Fibroblast of the conjunctiva (primary cell): Measurements from ENCODE around the gene POMZP3.
"Not testable (repeated sequence)": the region's sequence is repeated elsewhere in the genome, so short reads cannot be mapped to it uniquely, and the experiment has no call there.

ENCODE experiments used
- DNase-seq: peaks from one replicate; pipeline ENCODE4 v3.0.0-alpha.2; 2010; ENCODE audit warnings: low read depth

The POMZP3 gene

GRCh38 chr7:76626989-76627642, at the start of gene POMZP3:
Gene POMZP3 (minus strand): TSS chr7:76627279. CDS start chr7:76626064, 1,215 bp downstream.
- not testable (repeated sequence) for DNase-seq

- DNase-seq = not testable (repeated sequence)
Observed at GRCh38 chr7:76675783-76676182, 48.7 kb upstream of the POMZP3 start.

- not testable (repeated sequence) for DNase-seq
Observed at GRCh38 chr7:76673346-76673745, 46.3 kb upstream of the POMZP3 start.

DNA sequence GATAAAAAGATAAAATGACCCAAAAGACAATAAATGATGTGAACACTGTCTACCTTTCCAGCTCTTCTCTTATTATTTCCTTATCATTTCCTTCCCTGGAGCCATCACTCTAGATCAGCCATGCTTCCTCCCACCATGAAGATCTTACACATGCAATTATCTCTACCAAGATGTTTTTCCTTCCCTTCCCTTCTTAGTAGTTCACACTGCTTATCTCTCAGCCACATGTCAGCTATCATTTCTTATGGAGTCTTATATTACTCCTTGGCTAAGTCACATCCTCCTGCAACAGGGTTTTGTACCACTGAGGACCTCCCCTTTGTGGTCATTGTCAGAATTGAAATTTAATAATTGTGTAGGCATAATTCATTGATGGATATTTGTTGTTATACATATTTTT, 32.1 kb upstream of the POMZP3 start:
- not testable (repeated sequence) for DNase-seq

- not testable (repeated sequence) for DNase-seq
Observed at GRCh38 chr7:76656425-76656824, 29.3 kb upstream of the POMZP3 start.

GRCh38 chr7:76642620-76643019, 15.5 kb upstream of the POMZP3 start:
- DNase-seq = not testable (repeated sequence)

GRCh38 chr7:76637061-76637691, 10.1 kb upstream of the POMZP3 start:
- DNase-seq = not testable (repeated sequence)

GRCh38 chr7:76626581-76626980, 498 bp downstream of the POMZP3 start:
- DNase-seq = not testable (repeated sequence)

DNA sequence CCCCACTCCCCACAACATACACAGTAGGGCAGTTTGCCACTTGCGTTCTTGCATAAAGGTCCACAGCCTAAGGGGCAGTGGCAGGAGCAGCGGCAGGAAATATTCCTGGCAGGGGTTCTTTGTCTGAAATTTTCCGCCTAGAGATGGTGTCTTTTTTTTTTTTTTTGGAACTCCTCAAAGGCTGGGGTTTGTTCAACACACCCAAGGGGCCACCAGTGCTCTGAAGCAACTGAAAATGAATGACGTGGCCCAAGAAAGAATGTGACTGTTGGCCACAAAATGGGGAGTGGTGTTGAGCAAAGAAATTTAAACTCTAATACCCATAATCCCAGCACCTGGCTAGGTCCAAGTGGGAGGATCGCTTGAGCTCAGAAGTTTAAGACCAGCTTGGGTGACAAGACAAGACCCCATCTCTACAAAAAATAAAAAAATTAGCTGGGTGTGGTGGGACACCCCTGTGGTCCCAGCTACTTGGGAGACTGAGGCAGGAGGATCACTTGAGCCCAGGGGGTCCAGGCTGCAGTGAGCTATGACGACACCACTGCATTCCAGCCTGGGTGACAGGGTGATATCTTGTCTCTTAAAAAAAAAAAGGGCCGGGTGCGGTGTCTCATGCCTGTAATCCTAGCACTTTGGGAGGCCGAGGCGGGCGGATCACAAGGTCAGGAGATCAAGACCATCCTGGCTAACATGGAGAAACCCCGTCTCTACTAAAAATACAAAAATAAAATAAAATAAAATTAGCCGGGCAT, 7.5 kb downstream of the POMZP3 start:
- DNase-seq = not testable (repeated sequence)

- not testable (repeated sequence) for DNase-seq
Observed at GRCh38 chr7:76613783-76614182, 13.3 kb downstream of the POMZP3 start.

DNA sequence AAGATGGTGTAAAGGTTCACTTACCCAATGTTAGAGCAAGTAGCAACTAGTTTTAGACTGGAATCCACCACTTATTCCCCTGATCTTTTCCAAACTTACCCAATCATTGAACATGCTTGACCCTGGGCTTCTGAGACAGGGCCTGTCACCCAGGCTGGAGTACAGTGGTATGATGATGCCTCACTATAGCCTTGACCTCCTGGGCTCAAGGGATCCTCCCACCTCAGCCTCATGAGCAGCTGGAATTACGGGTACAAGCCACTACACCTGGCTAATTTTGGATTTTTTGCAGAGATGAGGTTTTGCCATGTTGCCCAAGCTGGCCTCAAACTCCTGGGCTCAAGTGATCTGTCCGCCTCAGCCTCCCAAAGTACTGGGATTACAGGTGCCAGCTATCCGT, 14.8 kb downstream of the POMZP3 start:
- DNase-seq = not testable (repeated sequence)

DNA sequence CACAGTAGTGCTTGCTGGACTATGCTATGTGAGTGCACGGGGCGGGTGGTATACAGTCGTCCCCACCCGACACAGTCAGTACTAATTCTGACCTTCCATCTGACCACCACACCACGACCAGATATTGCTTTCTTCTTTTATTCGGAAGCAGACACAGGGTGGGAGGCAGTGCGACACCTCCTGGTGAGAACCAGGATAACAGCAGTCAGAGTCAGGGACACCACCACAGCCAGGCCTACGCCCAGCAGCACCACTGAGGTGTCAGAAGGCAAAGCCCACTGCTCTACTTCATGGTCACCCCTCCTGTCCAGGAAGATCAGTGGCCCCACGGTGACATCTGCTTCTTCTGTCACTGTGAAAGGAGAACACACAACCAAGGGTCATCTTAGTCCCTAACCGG, 17.2 kb downstream of the POMZP3 start:
- not testable (repeated sequence) for DNase-seq

- DNase-seq = not testable (repeated sequence)
Observed at GRCh38 chr7:76608469-76608868, 18.6 kb downstream of the POMZP3 start.

GRCh38 chr7:76606027-76606426, 21.1 kb downstream of the POMZP3 start:
- peak; percentile 84 for DNase-seq

GRCh38 chr7:76600650-76601049, 26.4 kb downstream of the POMZP3 start:
- not testable (repeated sequence) for DNase-seq

- DNase-seq = not testable (repeated sequence)
Observed at GRCh38 chr7:76600116-76600482, 27.0 kb downstream of the POMZP3 start.

DNA sequence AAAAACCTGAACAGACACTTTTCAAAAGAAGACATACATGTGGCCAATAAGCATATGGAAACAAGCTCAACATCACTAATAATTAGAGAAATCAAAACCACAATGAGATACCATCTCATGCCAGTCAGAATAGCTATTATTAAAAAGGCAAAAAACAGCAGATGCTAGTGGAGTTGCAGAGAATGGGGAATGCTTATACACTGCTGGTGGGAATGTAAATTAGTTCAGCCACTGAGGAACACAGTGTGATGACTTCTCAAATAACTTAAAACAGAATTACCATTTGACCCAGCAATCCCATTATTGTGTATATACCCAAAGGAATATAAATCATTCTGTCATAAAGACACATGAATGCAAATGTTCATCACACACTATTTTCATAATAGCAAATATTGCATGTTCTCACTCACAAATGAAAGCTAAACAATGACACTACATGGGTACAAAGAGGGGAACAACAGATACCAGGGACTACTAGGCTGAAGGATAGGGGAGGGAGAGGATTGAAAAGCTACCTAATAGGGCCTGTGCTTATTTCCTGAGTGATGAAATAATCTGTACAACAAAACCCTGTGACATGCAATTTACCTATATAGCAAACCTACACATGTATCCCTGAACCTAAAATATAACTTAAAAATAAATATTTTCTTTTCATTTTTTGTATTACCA, 28.4 kb downstream of the POMZP3 start:
- DNase-seq = not testable (repeated sequence)

DNA sequence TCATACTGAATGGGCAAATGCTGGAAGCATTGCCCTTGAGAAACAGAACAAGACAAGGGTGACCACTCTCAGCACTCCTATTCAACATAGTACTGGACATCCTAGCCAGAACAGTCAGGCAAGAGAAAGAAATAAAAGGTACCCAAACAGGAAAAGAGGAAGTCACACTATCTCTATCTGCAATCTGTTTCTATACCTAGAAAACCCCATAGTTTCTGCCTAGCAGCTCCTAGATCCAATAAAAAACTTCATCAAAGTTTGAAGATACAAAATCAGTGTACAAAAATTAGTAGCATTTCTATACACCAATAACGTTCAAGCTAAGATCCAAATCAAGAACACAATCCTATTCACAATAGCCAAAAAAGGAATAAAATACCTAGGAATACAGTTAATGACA, 29.8 kb downstream of the POMZP3 start:
- not testable (repeated sequence) for DNase-seq

- not testable (repeated sequence) for DNase-seq
Observed at GRCh38 chr7:76592694-76593093, 34.4 kb downstream of the POMZP3 start.

GRCh38 chr7:76591602-76592304, 35.3 kb downstream of the POMZP3 start:
- not testable (repeated sequence) for DNase-seq

GRCh38 chr7:76591033-76591432, 36.0 kb downstream of the POMZP3 start:
- DNase-seq = not testable (repeated sequence)

DNA sequence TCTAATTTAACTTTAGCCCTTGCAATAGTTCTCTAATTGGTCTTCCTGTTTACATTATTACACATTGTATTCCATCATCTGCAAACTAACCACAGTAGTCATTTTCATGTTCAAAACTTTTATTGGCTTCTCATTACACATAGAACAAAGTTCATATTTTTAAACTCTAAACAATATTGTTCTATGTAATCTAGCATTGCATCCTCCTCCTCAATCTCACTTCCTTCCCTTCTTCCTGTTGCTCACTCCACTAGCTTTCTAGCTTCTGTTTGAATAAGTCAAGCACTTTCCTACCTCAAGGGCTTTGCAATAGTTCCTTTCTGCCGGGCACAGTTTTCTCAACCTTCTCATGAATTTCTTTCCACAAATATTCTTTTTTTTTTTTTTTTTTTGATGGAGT, 38.5 kb downstream of the POMZP3 start:
- DNase-seq = not testable (repeated sequence)
